ENCODE measurements around the gene UBE2H. TPM values are rescaled to one million over a fixed set of nuclear protein-coding genes. Genes with fewer than 3 reads are reported as not detected.
"Not testable (repeated sequence)": the region's sequence is repeated elsewhere in the genome, so short reads cannot be mapped to it uniquely, and the experiment has no call there.

The UBE2H gene
- polyA plus RNA-seq, 4 donors = 15.0 to 38.8 (median 18.6) TPM

GRCh38 chr7:129980667-129981066 lies 27.9 kb upstream of the UBE2H start:
- FAIRE-seq (no peak), DNase-seq (no peak)
- Histone ChIP-seq H3K4me3 (ENCODE audit: low read depth in 1 of 3, low read length in 3 of 3) (no peak overlapping the region), H3K27ac (ENCODE audit: low read depth in 1 of 3, low read length in 2 of 3) (no peak overlapping the region), H3K27me3 (ENCODE audit: control insufficient read depth in 3 of 3, insufficient read depth in 3 of 3, low read length in 3 of 3) (no peaks in the 10 kb centered on the region), H3K9me3 (ENCODE audit: control insufficient read depth in 2 of 2, insufficient read depth in 1 of 2, low read depth in 1 of 2, low read length in 1 of 2) (no peaks in the 10 kb centered on the region), H3K36me3 (ENCODE audit: control insufficient read depth in 3 of 3, insufficient read depth in 2 of 3, low read depth in 1 of 3, low read length in 3 of 3) (no peaks in the 10 kb centered on the region), H3K4me1 (ENCODE audit: control insufficient read depth in 3 of 3, insufficient read depth in 2 of 3, low read depth in 1 of 3, low read length in 2 of 3) (no peaks in the 10 kb centered on the region)
- 89 to 94% (median 90%) methylated on average over 2 of the region's 2 CpGs for WGBS, 3 donors

DNA sequence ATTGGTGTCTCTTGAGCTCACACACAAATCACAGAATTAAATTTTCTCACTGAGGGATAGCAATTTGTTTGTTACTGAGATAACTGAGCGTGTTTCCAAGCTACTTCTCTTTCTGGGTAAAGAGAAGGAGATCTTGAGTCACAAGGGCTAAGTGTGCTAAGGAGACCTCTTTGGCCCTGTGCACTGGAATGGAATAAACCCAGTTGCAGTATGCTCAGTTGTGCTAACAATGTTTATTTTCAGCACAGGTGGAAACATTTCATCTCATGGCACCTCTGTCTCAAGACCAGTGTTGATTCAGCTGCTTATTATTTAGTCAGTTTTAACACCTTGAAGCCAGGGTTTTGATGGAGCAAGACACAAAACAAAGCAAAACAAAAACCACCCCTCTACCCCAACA lies 22.5 kb upstream of the UBE2H start:
- FAIRE-seq (no peak), DNase-seq (no peak)
- Histone ChIP-seq H3K4me1 (ENCODE audit: control insufficient read depth in 3 of 3, insufficient read depth in 2 of 3, low read depth in 1 of 3, low read length in 2 of 3) (no peaks in the 10 kb centered on the region), H3K9me3 (ENCODE audit: control insufficient read depth in 2 of 2, insufficient read depth in 1 of 2, low read depth in 1 of 2, low read length in 1 of 2) (no peaks in the 10 kb centered on the region), H3K27me3 (ENCODE audit: control insufficient read depth in 3 of 3, insufficient read depth in 3 of 3, low read length in 3 of 3) (no peaks in the 10 kb centered on the region), H3K4me3 (ENCODE audit: low read depth in 1 of 3, low read length in 3 of 3) (no peak overlapping the region), H3K36me3 (ENCODE audit: control insufficient read depth in 3 of 3, insufficient read depth in 2 of 3, low read depth in 1 of 3, low read length in 3 of 3) (no peaks in the 10 kb centered on the region), H3K27ac (ENCODE audit: low read depth in 1 of 3, low read length in 2 of 3) (no peak overlapping the region)
- 64 to 89% (median 87%) methylated on average over 1 of the region's 1 CpG for WGBS, 3 donors

DNA sequence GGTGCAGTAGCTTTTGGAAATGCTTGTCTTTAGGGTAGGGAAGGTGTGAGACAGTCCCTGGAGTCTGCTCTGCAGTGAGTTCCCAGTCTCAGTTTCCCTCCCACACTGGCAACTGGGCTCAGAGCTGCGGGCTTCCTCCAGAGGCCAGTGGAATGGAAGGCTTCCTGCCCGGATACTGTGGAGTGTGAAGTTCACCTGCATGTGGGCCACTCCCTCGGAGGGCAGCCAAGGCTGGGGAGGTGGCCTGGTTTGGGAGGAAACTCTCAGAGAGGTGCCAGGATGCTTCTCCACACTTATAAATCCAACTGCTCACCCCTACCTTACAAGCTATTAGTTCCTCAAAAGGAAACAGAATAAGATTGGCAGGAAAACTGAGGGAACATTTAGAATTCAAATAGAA lies 18.1 kb upstream of the UBE2H start:
- H3K9me3 ChIP-seq (ENCODE audit: control insufficient read depth in 2 of 2, insufficient read depth in 1 of 2, low read depth in 1 of 2, low read length in 1 of 2) = no peaks in the 10 kb centered on the region
- FAIRE-seq (no peak), DNase-seq (peak in 1 of 2 donors; percentile 77)
- no peaks in the 10 kb centered on the region for H3K4me1 ChIP-seq (ENCODE audit: control insufficient read depth in 3 of 3, insufficient read depth in 2 of 3, low read depth in 1 of 3, low read length in 2 of 3)
- 21 to 51% (median 22%) methylated on average over 3 of the region's 3 CpGs for WGBS, 3 donors
- H3K27me3 ChIP-seq (ENCODE audit: control insufficient read depth in 3 of 3, insufficient read depth in 3 of 3, low read length in 3 of 3) = no peaks in the 10 kb centered on the region
- H3K4me3 ChIP-seq (ENCODE audit: low read depth in 1 of 3, low read length in 3 of 3) = no peak overlapping the region
- H3K27ac ChIP-seq (ENCODE audit: low read depth in 1 of 3, low read length in 2 of 3) = peak overlapping the region in 1 of 3 donors; percentile 22
- H3K36me3 ChIP-seq (ENCODE audit: control insufficient read depth in 3 of 3, insufficient read depth in 2 of 3, low read depth in 1 of 3, low read length in 3 of 3) = no peaks in the 10 kb centered on the region

- Histone ChIP-seq H3K27me3 (ENCODE audit: control insufficient read depth in 3 of 3, insufficient read depth in 3 of 3, low read length in 3 of 3) (no peaks in the 10 kb centered on the region), H3K4me1 (ENCODE audit: control insufficient read depth in 3 of 3, insufficient read depth in 2 of 3, low read depth in 1 of 3, low read length in 2 of 3) (no peaks in the 10 kb centered on the region), H3K4me3 (ENCODE audit: low read depth in 1 of 3, low read length in 3 of 3) (no peak overlapping the region), H3K36me3 (ENCODE audit: control insufficient read depth in 3 of 3, insufficient read depth in 2 of 3, low read depth in 1 of 3, low read length in 3 of 3) (no peaks in the 10 kb centered on the region), H3K27ac (ENCODE audit: low read depth in 1 of 3, low read length in 2 of 3) (no peak overlapping the region), H3K9me3 (ENCODE audit: control insufficient read depth in 2 of 2, insufficient read depth in 1 of 2, low read depth in 1 of 2, low read length in 1 of 2) (no peaks in the 10 kb centered on the region)
- FAIRE-seq (no peak), DNase-seq (peak in 1 of 2 donors; percentile 22)
- WGBS, 3 donors = 45 to 68% (median 64%) methylated on average over 3 of the region's 3 CpGs
Observed at GRCh38 chr7:129969881-129970446, 17.2 kb upstream of the UBE2H start.

DNA sequence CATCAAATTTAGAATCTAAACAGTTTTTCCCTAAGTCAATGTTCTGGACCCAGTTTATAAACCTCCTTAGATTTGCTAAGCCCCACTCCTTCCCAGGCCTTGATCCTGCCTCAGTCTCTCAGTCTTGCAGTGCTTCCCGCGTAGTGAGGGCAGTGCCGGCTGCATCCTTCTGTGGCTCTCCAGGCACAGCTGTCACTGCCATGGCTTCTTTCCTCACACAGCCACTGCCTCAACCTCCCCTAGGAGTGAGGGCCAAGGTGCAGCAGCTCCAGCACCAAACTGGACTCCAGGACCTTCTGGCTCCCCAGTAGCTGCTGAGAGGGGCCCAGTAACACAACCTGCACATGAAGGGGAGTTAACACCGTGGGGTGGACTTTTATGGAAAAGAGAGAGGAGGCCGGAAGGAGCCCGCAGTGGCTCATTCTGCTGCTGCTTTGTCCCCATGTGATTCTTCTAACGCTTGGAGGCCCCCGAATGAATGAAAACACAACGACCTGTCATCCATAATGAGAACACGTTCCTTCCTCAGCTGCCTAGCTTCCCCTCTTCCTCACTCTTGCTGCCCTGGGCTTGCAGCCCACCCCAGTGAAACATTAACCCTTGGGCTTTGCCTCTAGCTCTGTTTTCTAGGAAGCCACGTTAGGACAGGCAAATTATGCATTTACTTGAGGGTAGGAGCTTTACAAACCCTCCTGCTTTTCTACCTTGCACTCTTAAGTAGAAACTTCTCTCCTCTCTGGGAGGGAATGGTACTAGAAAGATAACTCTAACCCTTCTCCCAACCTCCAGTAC lies 16.0 kb upstream of the UBE2H start:
- no peak for DNase-seq
- H3K36me3 ChIP-seq (ENCODE audit: control insufficient read depth in 3 of 3, insufficient read depth in 2 of 3, low read depth in 1 of 3, low read length in 3 of 3) = no peaks in the 10 kb centered on the region
- no peak for FAIRE-seq
- no peak overlapping the region for H3K27ac ChIP-seq (ENCODE audit: low read depth in 1 of 3, low read length in 2 of 3)
- no peak overlapping the region for H3K4me3 ChIP-seq (ENCODE audit: low read depth in 1 of 3, low read length in 3 of 3)
- H3K27me3 ChIP-seq (ENCODE audit: control insufficient read depth in 3 of 3, insufficient read depth in 3 of 3, low read length in 3 of 3) = no peaks in the 10 kb centered on the region
- no peaks in the 10 kb centered on the region for H3K4me1 ChIP-seq (ENCODE audit: control insufficient read depth in 3 of 3, insufficient read depth in 2 of 3, low read depth in 1 of 3, low read length in 2 of 3)
- 76 to 88% (median 84%) methylated on average over 11 of the region's 11 CpGs for WGBS, 3 donors
- H3K9me3 ChIP-seq (ENCODE audit: control insufficient read depth in 2 of 2, insufficient read depth in 1 of 2, low read depth in 1 of 2, low read length in 1 of 2) = no peaks in the 10 kb centered on the region

- H3K27me3 ChIP-seq (ENCODE audit: control insufficient read depth in 3 of 3, insufficient read depth in 3 of 3, low read length in 3 of 3); DNase-seq; H3K36me3 ChIP-seq (ENCODE audit: control insufficient read depth in 3 of 3, insufficient read depth in 2 of 3, low read depth in 1 of 3, low read length in 3 of 3); H3K27ac ChIP-seq (ENCODE audit: low read depth in 1 of 3, low read length in 2 of 3); H3K9me3 ChIP-seq (ENCODE audit: control insufficient read depth in 2 of 2, insufficient read depth in 1 of 2, low read depth in 1 of 2, low read length in 1 of 2); H3K4me3 ChIP-seq (ENCODE audit: low read depth in 1 of 3, low read length in 3 of 3); FAIRE-seq: not testable (repeated sequence)
- WGBS, 3 donors = 94 to 99% (median 99%) methylated on average over 4 of the region's 4 CpGs
- H3K4me1 ChIP-seq (ENCODE audit: control insufficient read depth in 3 of 3, insufficient read depth in 2 of 3, low read depth in 1 of 3, low read length in 2 of 3) = peaks cover 0 to 13% (median 1%) of the 10 kb centered on the region in 3 donors
Observed at GRCh38 chr7:129960204-129960475, 7.4 kb upstream of the UBE2H start.

- Histone ChIP-seq H3K27ac (ENCODE audit: low read depth in 1 of 3, low read length in 2 of 3) (peak overlapping the region in 2 of 3 donors; percentile 19 to 66), H3K4me1 (ENCODE audit: control insufficient read depth in 3 of 3, insufficient read depth in 2 of 3, low read depth in 1 of 3, low read length in 2 of 3) (peaks cover 0 to 13% (median 1%) of the 10 kb centered on the region in 3 donors), H3K4me3 (ENCODE audit: low read depth in 1 of 3, low read length in 3 of 3) (no peak overlapping the region), H3K27me3 (ENCODE audit: control insufficient read depth in 3 of 3, insufficient read depth in 3 of 3, low read length in 3 of 3) (no peaks in the 10 kb centered on the region), H3K36me3 (ENCODE audit: control insufficient read depth in 3 of 3, insufficient read depth in 2 of 3, low read depth in 1 of 3, low read length in 3 of 3) (no peaks in the 10 kb centered on the region), H3K9me3 (ENCODE audit: control insufficient read depth in 2 of 2, insufficient read depth in 1 of 2, low read depth in 1 of 2, low read length in 1 of 2) (no peaks in the 10 kb centered on the region)
- FAIRE-seq (no peak), DNase-seq (no peak)
- 81 to 85% (median 83%) methylated on average over 12 of the region's 12 CpGs for WGBS, 3 donors
Observed at GRCh38 chr7:129959471-129960203, 6.9 kb upstream of the UBE2H start.

DNA sequence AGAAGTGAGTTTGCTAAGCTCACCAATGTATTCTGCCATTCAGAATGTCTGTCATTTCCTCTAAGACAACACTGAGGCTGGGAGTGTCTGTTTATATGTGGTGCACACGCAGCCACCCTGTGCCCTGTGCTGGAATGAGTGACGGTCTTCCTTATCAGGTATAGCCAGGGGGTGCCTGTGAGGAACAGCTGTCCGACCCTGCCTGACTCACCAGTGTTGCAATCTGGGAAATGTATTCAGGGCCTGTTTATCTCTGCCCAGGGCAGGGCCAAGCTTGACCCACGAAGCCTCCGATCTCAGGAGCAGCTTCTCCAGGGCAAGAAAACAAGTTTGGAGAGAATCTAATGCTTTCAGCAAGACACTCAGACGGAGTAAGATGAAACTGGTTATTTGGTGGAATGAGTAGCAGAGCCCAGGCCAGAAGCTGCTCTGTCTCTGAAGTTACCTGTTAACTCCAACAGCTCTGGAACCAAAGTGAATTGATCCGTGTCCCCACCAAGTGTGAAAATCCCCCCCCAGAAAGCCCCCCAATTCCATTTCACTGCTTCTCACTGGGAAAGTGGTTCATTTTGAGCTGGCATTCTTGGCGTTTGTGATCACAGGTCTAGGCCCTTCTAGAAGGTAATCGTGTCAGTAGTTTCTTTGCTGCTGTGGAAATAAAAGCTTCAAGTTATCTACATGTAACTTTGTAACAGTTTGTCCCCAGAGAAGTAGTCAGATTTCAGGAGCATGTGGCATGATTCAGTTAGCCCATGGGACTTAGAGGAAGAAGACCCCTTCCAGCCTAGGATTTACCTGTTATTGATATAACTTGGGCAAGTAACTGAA lies 6.1 kb upstream of the UBE2H start:
- FAIRE-seq (no peak), DNase-seq (peak; percentile 86 to 90)
- no peaks in the 10 kb centered on the region for H3K27me3 ChIP-seq (ENCODE audit: control insufficient read depth in 3 of 3, insufficient read depth in 3 of 3, low read length in 3 of 3)
- no peak overlapping the region for H3K4me3 ChIP-seq (ENCODE audit: low read depth in 1 of 3, low read length in 3 of 3)
- 26 to 48% (median 38%) methylated on average over 9 of the region's 9 CpGs for WGBS, 3 donors
- H3K36me3 ChIP-seq (ENCODE audit: control insufficient read depth in 3 of 3, insufficient read depth in 2 of 3, low read depth in 1 of 3, low read length in 3 of 3) = no peaks in the 10 kb centered on the region
- H3K27ac ChIP-seq (ENCODE audit: low read depth in 1 of 3, low read length in 2 of 3) = peak overlapping the region in 2 of 3 donors; percentile 19 to 66
- peaks cover 0 to 13% (median 1%) of the 10 kb centered on the region in 3 donors for H3K4me1 ChIP-seq (ENCODE audit: control insufficient read depth in 3 of 3, insufficient read depth in 2 of 3, low read depth in 1 of 3, low read length in 2 of 3)
- H3K9me3 ChIP-seq (ENCODE audit: control insufficient read depth in 2 of 2, insufficient read depth in 1 of 2, low read depth in 1 of 2, low read length in 1 of 2) = no peaks in the 10 kb centered on the region

Data from small intestine (tissue), 7 donors.